Measurements from ENCODE around the gene HIVEP1.

GRCh38 chr6:12082368-12082767 lies 70.3 kb downstream of the HIVEP1 start:
- TF ChIP-seq, protein P1, sequence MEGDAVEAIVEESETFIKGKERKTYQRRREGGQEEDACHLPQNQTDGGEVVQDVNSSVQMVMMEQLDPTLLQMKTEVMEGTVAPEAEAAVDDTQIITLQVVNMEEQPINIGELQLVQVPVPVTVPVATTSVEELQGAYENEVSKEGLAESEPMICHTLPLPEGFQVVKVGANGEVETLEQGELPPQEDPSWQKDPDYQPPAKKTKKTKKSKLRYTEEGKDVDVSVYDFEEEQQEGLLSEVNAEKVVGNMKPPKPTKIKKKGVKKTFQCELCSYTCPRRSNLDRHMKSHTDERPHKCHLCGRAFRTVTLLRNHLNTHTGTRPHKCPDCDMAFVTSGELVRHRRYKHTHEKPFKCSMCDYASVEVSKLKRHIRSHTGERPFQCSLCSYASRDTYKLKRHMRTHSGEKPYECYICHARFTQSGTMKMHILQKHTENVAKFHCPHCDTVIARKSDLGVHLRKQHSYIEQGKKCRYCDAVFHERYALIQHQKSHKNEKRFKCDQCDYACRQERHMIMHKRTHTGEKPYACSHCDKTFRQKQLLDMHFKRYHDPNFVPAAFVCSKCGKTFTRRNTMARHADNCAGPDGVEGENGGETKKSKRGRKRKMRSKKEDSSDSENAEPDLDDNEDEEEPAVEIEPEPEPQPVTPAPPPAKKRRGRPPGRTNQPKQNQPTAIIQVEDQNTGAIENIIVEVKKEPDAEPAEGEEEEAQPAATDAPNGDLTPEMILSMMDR (IDR thresholded peaks at IDR 0.05), result no peak
- no peak for TF ChIP-seq POLR2A (IDR thresholded peaks at IDR 0.05)
- TF ChIP-seq POLR2AphosphoS5 (IDR thresholded peaks at IDR 0.05), result no peak
- TF ChIP-seq EP300 (IDR thresholded peaks at IDR 0.05), result no peak

Measured in upper lobe of left lung (tissue), 4 donors.